ENCODE results near the gene LPCAT1.
A peak's percentile ranks its signal among the peaks of the same experiment; 100 is the strongest.
"Not testable (repeated sequence)": the region's sequence is repeated elsewhere in the genome, so short reads cannot be mapped to it uniquely, and the experiment has no call there.

Gene LPCAT1

GRCh38 chr5:1478271-1479035 is 45.3 kb downstream of the LPCAT1 start:
- no peak for DNase-seq (ENCODE audit: low read depth)

GRCh38 chr5:1477341-1477740 is 46.4 kb downstream of the LPCAT1 start:
- no peak for DNase-seq (ENCODE audit: low read depth)

- no peak for DNase-seq (ENCODE audit: low read depth)
Observed at GRCh38 chr5:1476967-1477310, 46.8 kb downstream of the LPCAT1 start.

- DNase-seq (ENCODE audit: low read depth) = no peak
Observed at GRCh38 chr5:1476181-1476966, 47.4 kb downstream of the LPCAT1 start.

- DNase-seq (ENCODE audit: low read depth) = not testable (repeated sequence)
Observed at GRCh38 chr5:1475544-1475900, 48.2 kb downstream of the LPCAT1 start.

- no peak for DNase-seq (ENCODE audit: low read depth)
Observed at GRCh38 chr5:1474866-1475543, 48.8 kb downstream of the LPCAT1 start.

- DNase-seq (ENCODE audit: low read depth) = no peak
Observed at GRCh38 chr5:1474183-1474839, 49.4 kb downstream of the LPCAT1 start.

GRCh38 chr5:1473746-1474145 is 50.0 kb downstream of the LPCAT1 start:
- no peak for DNase-seq (ENCODE audit: low read depth)

GRCh38 chr5:1472964-1473628 is 50.7 kb downstream of the LPCAT1 start:
- no peak for DNase-seq (ENCODE audit: low read depth)

- DNase-seq (ENCODE audit: low read depth) = no peak
Observed at GRCh38 chr5:1471997-1472963, 51.5 kb downstream of the LPCAT1 start.

- no peak for DNase-seq (ENCODE audit: low read depth)
Observed at GRCh38 chr5:1471240-1471853, 52.4 kb downstream of the LPCAT1 start.

- no peak for DNase-seq (ENCODE audit: low read depth)
Observed at GRCh38 chr5:1470762-1471211, 53.0 kb downstream of the LPCAT1 start.

GRCh38 chr5:1468629-1469527 is 54.9 kb downstream of the LPCAT1 start:
- DNase-seq (ENCODE audit: low read depth) = no peak

GRCh38 chr5:1468247-1468612 is 55.5 kb downstream of the LPCAT1 start:
- peak; percentile 13 for DNase-seq (ENCODE audit: low read depth)

- DNase-seq (ENCODE audit: low read depth) = no peak
Observed at GRCh38 chr5:1467341-1468246, 56.2 kb downstream of the LPCAT1 start.

GRCh38 chr5:1466631-1467265 is 57.0 kb downstream of the LPCAT1 start:
- no peak for DNase-seq (ENCODE audit: low read depth)

GRCh38 chr5:1465966-1466471 is 57.7 kb downstream of the LPCAT1 start:
- no peak for DNase-seq (ENCODE audit: low read depth)
